ENCODE results near the gene FYB1.

Gene FYB1

DNA sequence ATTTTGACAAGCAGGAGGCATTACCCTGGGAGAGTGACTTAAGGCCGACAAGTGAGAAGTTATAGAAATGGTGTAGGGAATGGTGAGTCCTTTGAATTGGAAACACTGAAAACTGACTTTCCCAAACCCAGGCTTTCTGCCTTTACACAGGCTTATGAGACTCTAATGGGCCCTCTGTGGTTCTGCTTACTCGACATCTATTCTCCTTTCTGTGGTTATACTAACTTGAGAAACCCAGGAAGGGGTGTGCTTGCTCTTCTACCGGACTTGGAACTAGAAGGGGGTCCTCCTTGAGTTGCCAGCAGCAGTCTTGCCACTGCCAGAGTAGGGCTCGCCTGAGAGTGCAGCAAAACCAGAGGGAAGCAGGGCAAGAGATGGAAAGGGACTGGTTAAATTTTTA, 63.3 kb downstream of the FYB1 start:
- no peak for DNase-seq

DNA sequence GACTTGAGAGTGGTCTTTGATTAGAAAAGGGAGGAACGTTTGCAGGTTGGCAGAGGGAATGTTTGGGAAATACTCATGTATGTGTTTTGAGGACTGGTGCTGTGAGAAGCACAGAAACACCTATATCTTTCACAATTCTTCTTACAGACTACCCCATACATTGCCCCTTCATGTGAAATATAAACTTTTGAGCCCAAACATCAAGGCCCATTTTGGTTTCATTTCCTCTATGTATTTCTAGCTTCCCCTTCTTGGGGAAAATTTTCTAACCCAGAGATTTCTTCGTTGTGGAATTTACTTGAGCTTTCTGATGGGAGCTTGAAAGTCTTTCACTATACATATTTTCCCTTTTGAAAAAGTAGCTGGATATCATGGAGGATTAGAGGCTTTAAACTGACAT, 67.6 kb downstream of the FYB1 start:
- no peak for DNase-seq

DNA sequence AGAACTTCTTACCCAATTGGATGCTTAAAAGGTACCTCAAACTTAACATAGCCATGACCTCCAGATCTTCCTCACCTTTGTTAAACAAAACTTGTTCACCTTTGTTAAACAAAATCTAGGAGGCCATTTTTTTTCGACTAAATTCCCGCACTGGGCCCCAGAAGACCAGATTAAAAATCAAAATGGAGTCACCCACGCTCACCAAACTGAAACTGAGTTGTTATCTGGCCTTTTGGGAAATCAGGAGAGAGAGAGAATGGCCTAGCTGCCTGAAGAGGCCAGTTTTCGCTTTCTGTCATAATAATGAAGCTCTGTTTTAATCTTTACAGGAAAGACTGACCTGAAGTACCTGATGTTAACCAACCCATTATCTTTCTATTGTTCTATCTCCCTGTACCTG, 69.4 kb downstream of the FYB1 start:
- DNase-seq = no peak

DNA sequence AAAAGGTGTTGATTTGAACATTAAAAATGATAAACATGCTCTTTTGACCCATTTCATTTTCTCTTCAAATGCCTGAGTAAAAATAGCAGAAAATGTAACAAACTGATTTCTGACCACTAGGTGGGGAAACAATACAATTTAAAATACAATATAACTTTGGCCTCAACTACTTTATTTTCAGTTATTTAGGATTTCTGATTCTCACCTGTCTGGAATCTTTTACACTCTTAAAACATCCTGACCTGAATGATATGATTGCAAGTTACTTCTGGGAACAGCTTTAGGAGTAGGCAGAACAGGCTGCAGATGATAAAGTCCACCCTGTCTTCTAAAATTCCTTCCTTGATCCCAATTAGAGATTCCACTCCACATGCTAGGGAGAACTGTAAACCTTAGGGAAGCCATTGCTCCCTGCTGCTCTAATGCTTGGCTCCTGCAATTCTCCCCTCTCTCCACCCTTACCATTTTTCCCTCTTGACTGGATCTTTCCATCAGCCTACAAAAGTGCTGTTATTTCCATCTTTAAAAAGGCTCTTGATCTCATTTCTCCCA, 70.3 kb downstream of the FYB1 start:
- DNase-seq = no peak

DNA sequence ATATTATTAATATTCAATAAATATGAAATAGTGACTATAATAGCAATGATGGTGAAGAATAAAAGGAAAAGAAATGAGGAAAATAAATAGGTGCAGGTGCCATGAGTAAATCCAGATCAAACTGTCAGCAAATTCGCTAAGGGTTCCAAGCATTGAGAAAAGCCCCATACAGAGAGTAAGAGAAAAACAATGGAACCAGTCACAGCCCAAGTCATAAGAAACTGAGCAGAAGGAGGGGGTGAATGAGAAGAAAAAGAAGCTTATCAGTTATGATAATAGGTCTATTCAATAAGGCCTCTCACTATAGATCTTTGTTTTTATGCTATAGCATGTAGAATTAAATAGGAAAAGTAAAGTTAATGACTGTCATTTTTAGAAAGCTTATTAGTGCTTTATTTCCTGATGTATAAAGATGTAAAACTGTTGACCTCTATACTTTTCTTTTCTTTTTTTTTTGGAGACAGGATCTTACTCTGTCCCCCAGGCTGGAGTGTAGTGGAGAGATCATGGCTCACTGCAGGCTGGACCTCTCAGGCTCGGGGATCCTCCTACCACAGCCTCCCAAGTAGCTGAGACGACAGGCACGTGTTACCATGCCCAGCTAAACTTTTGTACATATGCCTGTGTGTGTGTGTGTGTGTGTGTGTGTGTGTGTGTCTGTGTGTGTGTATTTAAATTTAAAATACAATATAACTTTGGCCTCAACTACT, 72.4 kb downstream of the FYB1 start:
- no peak for DNase-seq

DNA sequence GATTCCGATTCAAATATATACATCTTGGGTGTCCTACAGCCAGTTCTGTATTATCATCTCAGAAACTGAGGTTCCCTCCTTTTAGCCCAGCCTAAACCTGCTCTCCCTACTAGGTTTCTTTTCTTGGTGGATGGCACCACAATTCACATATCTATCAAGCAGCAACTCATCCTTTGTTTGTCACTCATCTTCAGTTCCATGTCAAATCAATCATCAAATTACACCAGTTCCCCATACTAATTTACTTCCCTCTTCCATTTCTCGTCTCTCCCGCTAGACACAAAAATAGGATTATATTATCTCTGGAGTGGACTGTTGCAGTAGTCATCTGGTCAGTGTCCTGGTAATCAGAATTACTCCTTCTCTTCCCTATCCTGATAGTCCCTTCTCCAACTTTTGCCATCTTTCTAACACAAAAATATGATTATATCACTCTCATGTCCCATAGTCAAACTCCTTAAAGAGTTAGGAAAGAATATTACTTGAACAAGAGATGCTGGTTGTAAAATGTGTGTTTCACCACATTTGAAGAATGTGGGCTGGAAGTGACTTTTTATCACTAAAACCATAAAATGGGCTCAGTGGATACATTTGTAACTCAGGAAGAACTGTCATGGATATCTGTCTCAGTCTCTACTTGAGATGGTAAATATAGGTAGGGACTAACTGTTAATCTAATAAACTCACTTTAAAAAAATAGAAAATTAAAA, 76.1 kb downstream of the FYB1 start:
- no peak for DNase-seq

DNA sequence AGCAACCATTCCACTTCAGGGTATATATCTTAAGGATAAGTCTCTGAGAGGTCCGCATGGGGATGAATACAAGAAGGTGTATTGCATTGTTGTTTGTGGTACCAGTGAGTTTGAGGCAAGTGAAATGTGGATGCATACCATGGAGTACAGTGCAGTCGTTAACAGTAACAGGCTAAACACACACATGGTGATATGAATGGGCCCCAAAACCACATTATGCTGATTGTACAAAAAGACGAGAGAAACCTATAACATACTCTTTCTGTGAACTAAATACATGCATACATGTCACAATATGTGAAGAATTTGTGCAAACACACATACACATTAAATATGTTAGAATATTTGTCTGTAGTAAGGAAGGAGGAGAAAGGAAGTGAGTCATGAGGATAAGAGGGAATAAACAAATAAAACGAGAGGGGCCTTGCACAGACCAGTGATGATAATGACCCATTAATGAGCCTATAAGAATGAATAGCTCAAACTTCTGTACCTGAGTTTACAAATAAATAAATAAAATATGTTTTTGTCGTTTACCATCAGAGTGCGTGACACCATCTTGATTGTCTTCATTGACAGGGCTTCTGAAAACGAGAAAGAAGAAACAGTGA, 78.7 kb downstream of the FYB1 start:
- DNase-seq = no peak

DNA sequence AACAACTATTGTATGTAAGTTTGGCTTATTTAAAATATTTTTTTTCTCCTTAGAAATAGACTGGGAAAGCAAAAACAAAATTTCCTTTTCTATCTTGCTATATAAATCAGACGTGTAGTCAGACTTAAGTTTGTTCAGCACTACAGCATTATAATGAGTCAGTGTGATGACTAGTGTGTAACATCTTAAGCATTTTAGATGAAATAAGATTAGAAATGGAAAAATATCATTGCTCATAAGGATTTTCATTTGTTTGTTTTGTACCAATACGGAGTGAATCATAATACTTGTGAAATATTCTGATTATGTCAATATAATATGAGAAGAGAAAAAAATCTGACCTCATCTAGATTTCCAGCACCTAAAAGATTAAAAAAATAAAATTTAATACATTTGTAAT, 80.5 kb downstream of the FYB1 start:
- DNase-seq = no peak

DNA sequence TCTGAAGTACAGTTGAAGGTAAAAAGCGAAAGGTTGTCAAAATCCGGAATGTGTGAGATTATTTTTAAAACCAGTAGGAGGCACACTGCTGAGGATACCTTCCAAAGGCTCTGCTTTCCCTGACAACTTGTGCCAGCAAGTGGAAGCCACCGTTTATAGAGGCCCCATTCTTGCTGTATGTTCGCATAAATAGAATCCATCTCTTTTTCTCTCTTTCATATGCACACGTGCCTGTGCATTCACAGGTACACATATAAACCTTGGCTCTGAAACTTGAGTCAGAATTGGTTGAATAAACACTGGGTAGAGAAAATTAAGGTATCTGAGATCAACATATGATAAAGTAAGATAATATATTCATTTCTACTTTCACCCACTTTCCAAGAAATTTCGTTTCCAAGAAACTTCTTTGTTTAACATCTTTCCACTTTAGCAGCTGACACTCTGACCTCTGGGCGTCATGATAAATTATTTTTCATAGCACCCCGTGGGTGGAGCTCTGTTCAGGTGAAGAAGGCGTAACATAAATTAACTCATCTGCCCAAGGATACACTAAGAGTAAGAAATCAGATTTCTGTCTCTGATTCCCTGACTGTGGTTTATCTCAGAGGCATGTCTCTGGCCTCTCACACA, 81.4 kb downstream of the FYB1 start:
- DNase-seq = no peak

DNA sequence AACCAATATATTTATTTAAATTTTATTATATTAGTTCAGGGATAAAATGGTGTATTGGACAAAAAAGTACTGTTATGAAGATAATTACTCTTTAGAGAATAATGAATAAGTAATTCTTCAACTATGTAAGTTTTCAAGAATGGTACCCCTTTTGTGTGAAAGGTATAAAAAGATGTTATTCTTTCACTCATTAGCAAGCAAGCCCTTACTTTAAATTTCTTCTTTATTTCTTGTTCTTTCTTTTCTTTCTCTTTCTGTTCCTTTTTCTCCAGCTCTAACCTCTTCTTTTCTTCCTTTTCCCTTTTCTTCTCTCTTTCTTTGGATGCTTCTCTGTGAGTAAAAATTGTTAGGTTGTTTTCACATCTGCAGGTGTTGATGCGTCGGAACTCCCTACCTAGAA, 82.0 kb downstream of the FYB1 start:
- no peak for DNase-seq

DNA sequence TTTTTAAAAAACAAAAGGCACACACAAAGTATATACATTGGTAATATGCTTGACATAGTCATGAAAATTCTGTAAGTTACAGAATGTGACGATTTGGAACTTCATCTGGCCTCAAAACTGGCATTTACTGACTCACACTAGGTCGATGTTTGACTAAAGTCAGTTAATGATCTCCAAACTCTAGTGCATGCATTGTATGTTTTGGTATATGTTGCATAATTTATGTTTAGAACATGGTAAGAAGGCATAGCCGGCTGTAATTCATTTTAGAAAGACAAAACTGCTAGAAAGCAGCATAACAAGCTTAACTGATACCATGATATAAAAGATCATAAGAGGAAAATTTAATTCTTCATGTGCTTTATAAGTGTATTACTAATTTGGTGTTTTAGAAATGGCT, 86.6 kb downstream of the FYB1 start:
- no peak for DNase-seq

DNA sequence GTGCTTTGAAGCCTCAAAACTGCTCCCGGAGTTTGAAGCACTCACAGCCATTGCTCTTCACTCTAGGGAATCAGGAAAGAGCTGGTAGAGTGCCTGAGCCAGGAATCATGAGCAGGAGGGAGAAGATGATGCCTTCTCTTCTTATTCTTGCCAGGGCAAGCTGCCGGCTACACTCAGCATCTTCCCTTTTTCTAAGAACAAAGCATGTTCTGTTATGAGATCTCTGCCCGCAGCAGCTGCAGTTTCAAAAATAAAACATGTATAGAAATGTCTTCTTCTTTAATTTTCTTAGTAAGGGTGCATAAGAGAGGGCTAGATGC, 87.3 kb downstream of the FYB1 start:
- DNase-seq = no peak

DNA sequence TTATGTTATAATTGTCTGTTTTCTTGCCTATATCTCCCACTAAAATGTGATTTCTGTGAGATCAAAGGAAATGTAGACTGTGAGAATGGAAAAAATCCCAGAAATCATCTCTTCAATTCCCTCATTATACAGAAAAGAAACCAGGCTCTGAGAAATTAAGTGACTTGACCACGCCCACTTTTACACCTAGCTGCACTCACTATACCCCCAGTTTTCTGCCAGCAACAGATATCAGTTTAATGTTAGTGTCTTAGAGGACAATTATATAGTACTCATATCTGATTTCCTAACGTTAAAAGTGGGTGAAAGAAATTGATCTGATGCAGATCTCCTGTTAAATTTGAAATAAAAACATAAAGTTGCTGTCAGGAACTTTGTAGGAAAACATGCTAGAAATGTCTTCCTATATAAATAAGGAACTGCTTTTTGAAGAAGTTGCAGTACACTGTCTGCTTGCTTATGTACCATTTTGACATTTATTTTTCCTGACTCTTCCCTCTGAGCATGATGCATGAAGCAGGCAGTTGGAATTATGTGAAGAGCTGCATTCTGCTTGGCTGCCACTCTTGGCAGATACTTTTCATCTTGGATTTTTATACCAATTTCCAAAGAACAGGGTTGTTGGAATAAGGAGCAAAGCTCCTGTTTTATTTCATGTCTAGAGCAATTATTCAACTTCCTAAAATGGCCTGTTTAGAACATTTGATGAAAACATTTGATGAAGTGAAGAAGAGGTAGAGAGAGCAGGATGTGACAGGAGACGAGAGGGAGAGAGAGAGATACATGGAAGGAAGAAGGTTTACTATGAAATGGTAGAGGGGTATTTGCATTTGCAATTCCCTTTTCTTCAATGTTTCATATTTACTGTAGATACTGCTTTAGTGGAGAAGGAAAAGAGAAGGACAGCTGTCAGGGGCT, 87.9 kb downstream of the FYB1 start:
- no peak for DNase-seq

DNA sequence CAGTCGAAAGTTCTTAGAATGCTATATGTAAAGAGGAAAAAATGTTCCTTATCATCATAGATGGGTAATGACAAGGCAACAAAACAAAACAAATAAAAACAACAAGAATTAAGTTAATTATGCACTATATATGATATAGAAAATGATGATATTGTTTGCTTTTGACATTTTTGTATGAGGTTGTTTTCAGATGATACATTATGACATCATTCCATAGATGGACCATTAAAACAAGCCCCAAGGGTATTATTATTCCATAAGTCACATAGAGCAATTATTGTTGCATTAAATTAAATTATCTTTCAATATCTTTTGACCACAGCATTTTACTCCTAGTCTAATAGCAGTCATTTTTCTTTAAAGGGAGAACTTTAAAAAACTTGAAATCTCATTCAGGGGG, 88.6 kb downstream of the FYB1 start:
- DNase-seq = no peak

DNA sequence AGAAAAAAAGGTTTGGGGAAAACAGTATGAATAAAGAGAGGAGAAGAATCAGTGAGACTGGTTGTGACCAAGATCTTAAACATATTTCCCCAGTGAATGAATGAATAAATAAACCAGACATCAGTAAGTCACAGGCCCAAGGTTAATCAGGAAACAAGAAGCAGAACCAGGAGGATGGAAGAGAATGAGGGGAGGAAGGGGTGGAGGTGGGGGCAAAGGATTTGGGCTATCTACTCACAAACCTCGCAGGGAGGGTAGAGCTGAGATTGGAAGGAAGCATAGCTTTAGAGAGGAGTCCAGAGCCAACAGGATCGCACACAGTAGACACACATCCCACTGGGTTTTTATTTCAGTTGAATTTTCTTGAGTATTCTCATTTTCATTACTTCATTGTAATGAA, 97.4 kb downstream of the FYB1 start:
- DNase-seq = no peak

DNA sequence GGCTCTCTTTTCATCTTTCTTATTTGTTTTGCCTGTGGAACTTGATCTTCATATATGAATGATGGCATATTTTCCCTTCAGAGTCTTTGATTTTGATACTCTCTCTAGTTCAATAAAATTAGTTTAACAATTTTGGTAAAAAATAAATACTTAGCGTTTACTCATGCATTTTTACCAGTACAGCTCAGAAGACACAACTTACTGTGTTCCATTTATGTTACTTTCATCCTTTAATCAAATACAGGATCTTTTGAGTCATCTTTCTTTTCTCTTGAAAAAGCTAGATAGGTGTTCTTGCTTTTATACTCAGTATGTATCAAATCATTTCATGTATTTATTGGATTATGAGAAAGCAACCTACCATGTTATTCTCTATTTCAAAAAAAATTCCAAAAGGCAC, 98.0 kb downstream of the FYB1 start:
- DNase-seq = no peak

DNA sequence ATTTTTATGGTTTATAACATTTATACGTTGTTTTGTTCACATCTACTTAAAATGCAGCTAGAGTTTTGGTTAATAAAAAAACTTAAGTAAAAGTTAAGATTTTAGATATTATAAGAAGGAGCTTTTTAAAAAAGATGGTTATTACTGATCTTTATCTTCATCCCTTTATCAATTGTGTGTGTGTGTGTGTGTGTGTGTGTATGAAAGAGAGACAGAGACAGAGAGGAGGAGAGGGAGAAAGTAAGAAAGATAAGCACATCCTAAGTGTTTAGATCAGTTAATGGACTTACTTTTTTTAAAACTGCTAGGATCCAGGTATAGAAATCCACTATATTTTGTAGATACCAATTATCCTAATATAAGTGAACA, 99.3 kb downstream of the FYB1 start:
- DNase-seq = no peak

DNA sequence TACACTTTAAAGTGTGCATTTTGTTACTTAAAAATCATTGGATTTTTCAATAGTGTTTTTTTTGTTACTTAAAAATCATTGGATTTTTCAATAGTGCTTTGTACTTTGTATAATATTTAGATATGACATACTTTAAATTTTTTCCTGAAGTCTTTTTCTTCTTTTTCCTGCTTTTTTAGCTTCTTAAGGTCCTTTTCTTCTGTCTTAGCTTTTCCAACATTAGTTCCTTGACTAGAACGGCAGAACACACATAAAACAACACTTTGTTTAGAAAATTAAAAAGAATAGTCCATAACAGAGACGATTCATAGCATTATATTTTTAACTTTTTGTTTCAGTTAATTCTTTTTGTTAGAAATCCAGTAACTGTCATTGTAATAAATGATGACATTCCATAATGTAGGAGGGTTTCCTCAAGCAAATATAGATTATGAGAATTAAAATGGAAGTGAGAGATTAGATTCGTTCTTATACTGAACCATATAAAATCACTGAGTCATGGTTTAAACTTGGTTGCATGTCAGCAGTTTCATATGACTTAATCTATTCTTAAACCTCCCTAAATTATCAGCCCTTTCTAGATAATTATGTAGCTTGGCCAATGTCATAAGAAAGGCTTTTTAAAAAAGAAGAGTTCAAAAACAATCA, 99.8 kb downstream of the FYB1 start:
- DNase-seq = no peak

DNA sequence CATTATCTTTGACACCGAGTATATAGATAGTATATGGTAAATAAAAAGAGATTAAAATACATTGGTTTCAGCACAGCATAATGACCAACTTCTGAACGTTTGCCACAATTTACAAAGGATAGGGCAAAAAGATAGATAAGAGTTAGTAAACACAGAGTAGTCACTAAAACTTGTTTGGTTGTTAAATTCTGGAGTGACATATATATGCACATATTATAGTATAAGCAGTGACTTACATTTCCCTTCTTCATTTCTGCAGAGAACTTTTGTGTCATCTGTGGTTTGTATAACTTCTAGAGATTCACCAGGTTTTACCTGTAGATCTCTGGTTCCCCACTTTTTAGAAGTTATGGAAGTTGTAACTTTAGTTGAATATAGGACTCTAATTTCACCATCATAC, 100.7 kb downstream of the FYB1 start:
- DNase-seq = no peak

DNA sequence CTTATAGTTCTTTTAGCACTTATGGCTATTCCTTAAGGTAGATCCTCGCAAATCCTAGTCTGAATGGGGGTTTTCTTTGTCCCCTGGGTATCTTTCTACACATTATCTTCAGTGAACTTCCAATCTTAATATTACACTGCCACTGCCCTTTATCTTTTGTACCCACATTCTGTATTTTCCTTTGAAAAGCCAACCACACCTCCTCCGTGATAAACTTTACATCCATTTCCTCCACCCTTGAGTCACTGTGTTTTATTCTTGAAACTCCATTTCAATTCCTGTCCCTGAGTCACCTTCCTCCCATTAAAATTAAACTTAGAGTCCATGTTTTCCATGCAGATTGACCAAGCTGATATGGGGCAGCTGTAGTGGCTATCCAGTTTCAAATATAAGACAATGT, 102.0 kb downstream of the FYB1 start:
- DNase-seq = no peak

DNA sequence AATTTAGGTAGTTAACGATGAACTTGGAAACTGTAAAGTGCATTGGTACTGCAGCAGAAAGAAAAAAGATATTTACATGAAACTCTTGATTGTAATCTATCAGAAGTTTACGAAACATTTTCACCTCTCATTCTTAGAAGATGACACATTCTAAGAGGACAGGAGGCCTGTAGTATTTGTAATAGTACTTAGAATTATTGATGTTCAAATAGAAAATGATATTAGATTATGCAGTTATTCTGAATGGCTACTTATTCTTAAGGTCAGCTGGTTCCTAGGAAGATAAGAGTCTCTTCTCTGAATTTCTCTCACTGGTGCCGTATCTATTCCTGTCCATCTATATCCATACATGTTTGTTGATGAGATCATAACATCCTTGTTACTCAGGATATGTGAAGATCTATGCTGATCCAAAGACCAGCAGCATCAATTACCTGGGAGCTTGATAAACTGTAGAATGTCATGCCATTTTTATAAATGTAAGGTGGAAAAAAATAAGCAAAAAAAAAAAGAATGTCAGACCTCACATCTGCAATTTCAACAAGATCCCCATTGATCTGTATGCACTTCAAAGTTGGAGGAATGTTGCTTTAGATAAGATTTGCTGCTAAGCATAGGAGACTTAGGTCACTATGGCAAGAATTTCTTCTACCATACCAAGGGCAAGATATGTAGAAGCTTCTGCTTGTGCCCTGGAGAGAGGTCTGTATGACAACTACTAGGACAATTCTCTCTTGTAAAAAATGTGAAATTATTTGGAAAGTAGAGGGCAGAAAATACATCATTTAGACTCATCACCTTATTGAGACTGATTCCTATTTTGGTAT, 102.8 kb downstream of the FYB1 start:
- no peak for DNase-seq
